Measurements from ENCODE around the gene FHAD1. TPM values are rescaled to one million over a fixed set of nuclear protein-coding genes. Genes with fewer than 3 reads are reported as not detected.

The FHAD1 gene
- total RNA-seq, 1 donor from 2014 or later = 0.32 TPM

GRCh38 chr1:15244813-15245212 lies 2.2 kb upstream of the FHAD1 start:
- intact Hi-C loops (cut with DNase I) = no loop called here
- no peak for DNase-seq (ENCODE audit: low spot score)

DNA sequence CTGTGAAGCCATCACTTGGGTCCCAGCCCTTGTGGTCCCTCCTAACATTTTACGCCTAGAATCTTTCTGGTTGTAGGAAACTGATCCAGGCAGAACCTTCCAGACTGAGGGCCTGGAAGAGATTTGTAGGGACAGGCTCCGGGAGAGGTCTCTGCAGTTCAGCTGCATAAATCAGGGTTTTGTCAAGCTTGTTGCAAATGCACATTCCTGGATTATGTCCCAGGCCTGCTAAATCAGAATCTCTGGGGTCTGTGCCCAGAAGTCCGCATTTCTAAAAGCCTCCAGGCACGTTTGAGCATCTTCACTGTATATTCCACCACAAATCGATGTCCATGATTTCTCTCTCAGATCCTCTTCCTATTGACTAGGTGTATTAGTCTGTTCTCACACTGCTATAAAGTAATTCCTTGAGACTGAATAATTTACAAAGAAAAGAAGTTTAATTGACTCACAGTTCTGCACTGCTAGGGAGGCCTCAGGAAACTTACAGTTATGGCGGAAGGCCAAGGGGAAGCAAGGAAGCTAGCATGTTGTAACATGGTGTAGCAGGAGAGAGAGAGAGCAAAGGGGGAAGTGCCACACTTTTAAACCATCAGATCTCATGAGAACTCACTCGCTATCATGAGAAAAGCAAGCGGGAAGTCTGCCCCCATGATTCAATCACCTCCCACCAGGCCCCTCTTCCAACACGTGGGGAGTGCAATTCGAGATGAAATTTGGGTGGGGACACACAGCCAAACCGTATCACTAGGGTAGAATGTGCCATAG lies 1.2 kb upstream of the FHAD1 start:
- intact Hi-C loops (cut with DNase I) = no loop called here
- DNase-seq (ENCODE audit: low spot score) = no peak

- intact Hi-C loops (cut with DNase I) = no loop called here
Measured at GRCh38 chr1:15248216-15248615, 1.2 kb downstream of the FHAD1 start.

GRCh38 chr1:15249081-15249480 lies 2.1 kb downstream of the FHAD1 start:
- no peak for DNase-seq (ENCODE audit: low spot score)
- intact Hi-C loops (cut with DNase I) = no loop called here

More at GRCh38 chr1:15248216-15248615, 1.2 kb downstream of the FHAD1 start:
- DNase-seq (ENCODE audit: low spot score) = no peak

DNA sequence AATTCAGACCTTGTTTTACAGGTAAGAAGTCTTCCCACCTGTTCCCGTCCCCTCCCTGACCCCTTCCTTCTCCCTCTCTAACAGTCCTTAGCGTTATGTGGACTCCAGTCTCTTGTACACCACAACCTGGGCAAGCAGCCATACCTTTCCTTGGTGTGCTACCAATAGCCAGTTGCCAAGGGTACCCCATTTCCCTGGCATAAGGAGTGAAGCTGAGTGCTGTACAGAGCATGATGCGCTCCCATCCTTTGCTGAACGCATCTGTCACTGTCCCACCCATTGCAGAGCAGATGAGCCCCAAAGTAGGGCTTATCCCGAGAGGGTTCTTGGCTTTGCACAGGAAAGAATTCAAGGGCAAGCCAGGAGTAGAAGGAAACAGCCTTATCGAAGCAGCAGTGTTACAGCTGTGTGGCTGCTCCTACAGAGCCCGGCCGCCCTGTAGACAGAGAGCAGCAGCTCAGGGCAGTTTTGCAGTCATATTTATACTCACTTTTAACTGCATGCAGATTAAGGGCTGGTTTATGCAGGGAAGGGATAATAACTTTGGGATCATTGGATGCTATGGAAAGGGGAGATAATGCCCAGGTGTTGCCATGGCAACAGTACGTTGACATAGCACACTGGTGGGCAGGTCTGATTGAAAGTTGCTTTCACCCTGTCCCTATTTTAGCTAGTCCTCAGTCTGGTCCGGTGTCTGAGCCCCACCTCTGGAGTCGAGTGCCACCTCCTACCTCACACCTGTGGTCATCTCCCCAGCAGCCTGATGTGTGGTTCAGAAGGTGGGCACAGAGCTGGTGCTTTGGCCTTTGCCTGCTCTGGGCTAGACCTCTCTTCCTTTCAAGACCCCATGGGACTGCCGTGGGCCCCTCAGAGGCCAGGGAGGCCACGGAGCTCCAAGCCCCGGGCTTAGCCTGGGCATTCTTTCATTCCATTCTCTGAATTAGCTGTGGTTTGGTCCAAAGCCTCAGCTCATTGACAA lies 5.1 kb downstream of the FHAD1 start:
- DNase-seq (ENCODE audit: low spot score) = no peak
- intact Hi-C loops (cut with DNase I) = no loop called here

GRCh38 chr1:15254559-15254958 lies 7.5 kb downstream of the FHAD1 start:
- intact Hi-C loops (cut with DNase I) = no loop called here
- no peak for DNase-seq (ENCODE audit: low spot score)

- DNase-seq (ENCODE audit: low spot score) = no peak
- intact Hi-C loops (cut with DNase I) = no loop called here
Measured at GRCh38 chr1:15255582-15256149, 8.6 kb downstream of the FHAD1 start.

DNA sequence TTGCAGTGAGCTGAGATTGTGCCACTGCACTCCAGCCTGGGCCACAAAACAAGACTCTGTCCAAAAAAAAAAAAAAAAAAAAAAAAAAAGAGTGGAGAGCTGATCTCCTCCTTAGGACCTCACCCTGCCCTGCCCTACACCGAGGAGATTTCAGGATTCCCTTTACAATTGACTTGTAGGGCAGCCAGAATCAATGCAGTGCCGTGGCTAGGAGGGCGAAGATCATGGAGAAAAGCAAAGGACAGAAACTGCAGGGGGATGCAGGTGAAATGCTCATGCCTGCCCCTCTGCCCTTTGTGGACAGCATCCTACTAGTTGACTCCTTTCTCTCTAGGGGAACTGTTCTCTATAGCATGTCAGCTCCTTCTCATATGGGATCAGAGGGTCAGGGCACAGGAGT lies 9.6 kb downstream of the FHAD1 start:
- intact Hi-C loops (cut with DNase I) = no loop called here
- DNase-seq (ENCODE audit: low spot score) = no peak

GRCh38 chr1:15257309-15257708 lies 10.3 kb downstream of the FHAD1 start:
- intact Hi-C loops (cut with DNase I) = no loop called here
- no peak for DNase-seq (ENCODE audit: low spot score)

- no peak for DNase-seq (ENCODE audit: low spot score)
- intact Hi-C loops (cut with DNase I) = no loop called here
Measured at GRCh38 chr1:15258833-15259621, 12.0 kb downstream of the FHAD1 start.

DNA sequence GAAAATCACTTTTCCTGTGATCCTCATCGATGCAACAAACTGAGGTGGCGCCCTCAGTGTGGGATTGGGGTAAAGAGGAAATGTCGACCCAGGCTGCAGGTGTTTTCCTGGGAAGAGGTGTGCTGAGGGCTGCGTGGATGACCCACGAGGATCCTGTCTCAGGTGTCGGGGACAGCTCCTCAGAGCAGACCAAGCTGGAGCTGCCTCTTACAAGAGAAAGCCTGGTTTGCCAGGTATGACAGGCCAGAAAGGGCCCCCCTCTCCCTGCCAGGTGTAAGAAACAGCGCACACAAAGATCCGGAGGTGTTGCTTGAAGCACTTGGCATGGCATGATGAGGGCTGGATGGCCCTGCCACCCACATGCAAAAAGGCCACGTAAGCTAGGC lies 12.6 kb downstream of the FHAD1 start:
- no peak for DNase-seq (ENCODE audit: low spot score)
- intact Hi-C loops (cut with DNase I) = no loop called here

DNA sequence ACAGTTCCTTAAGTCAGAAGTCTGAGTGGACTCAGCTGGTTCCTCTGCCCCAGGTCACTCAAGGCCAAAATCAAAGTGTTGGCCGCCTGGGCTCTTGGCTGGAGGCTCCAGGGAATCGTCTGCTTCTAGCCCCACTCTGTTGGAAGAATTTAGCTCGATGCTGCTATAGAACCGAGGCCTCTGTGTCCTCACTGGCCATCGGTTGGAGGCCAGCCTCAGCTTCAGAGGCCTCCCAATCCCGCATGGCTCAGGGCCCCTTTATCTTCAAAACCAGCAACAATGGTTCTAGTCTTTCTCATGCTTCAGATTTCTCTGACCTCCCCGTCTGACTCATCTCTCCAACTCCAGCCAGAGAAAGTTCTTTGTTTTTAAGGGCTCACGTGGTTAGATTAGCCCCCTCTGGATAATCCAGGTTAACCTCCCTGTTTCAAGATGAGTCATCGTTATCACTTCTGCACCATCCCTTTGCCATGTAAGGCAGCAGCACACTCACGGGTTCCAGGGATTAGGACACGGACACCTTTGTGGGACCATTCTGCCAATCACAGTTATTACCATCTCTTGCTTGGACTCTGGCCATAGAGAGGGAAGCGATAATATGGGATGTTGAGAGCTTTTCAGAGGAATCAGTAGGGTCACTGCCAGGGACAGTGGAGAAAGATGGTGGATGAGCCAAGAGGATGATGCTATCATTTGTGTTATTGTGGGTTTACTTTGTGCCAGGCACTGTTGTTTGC lies 13.6 kb downstream of the FHAD1 start:
- no peak for DNase-seq (ENCODE audit: low spot score)

DNA sequence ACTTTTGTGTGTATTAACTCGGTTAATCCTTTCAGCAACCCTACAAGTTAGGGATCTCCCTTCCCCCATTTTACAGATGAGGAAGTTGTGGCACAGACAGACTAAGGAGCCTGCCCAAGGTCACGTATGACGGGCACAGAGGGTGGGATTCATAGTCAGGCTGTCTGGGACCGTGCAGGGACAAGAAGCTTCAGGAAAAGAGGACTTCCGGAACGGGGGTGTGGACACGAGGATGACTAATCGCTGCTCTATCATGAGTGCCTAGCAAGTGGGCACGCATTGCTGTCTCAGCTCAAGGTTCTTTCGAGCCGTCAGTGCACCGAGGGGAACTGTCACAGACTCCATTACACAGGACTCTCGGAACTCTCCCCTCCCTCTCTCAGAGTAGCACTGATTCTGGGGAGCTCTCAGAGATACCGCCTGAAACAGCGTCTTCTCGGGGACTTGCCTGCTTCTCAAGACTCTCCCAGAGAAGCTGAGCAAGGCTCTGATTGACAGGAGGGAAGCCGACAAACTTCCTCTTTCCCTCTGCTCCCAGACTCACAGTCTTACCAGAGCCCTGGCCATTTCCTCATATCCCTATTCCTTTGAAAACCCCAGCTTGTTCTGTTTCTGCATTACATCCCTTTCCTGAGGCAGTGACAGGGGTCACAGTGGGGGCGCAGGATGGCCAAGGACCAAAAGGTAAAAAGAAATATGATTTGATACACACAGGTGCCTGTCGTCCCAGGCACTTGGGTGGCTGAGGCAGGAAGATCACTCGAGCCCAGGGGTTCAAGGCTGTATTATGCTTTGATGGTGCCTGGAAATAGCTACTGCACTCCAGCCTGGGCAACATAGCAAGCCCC lies 14.4 kb downstream of the FHAD1 start:
- intact Hi-C loops (cut with DNase I) = no loop called here
- no peak for DNase-seq (ENCODE audit: low spot score)

More for the DNA sequence above, 13.6 kb downstream of the FHAD1 start:
- intact Hi-C loops (cut with DNase I) = no loop called here

GRCh38 chr1:15262003-15262377 lies 15.0 kb downstream of the FHAD1 start:
- intact Hi-C loops (cut with DNase I) = no loop called here
- no peak for DNase-seq (ENCODE audit: low spot score)

DNA sequence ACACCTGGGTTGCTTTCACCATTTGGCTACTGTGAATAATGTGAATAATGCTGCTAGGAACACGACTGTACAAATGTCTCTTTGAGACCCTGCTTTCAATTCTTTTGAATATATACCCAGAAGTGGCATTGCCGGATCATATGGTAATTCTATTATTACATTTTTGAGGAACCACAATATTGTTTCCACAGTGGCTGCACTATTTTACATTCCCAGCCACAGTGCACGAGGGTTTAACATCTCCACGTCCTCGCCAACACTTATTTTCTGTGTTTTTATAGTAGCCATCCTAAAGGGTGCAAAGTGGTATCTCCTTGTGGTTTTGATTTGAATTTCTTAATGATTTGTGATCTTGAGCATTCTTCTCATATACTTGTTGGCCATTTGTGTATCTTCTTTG lies 15.7 kb downstream of the FHAD1 start:
- DNase-seq (ENCODE audit: low spot score) = no peak
- intact Hi-C loops (cut with DNase I) = no loop called here

- intact Hi-C loops (cut with DNase I) = no loop called here
- no peak for DNase-seq (ENCODE audit: low spot score)
Measured at GRCh38 chr1:15264769-15265168, 17.7 kb downstream of the FHAD1 start.

- DNase-seq (ENCODE audit: low spot score) = no peak
- intact Hi-C loops (cut with DNase I) = no loop called here
Measured at GRCh38 chr1:15271196-15271595, 24.2 kb downstream of the FHAD1 start.

Measured in cardiac septum (tissue), 1 donor.